SK-N-SH (cell line): ENCODE measurements around the gene ATP8A1.

Experiments
- CTCF ChIP-seq: fragments of 200-600 bp; sonication (generic); IDR thresholded peaks from 2 replicates; pipeline ENCODE4 v1.6.1; 2017; ENCODE audit warnings: antibody characterized with exemption, mild to moderate bottlenecking, moderate library complexity
- EP300 ChIP-seq, 2 experiments: IDR thresholded peaks; 2 replicates each; pipeline versions ENCODE4 v1.4.0 to v1.6.1; 2012; ENCODE audit warnings: borderline replicate concordance in 1 of 2, low read depth in 1 of 2, low read length in 1 of 2
- EZH2phosphoT487 ChIP-seq: fragments of 200-600 bp; sonication (generic); IDR thresholded peaks from 2 replicates; pipeline ENCODE4 v1.6.1; 2017; ENCODE audit warnings: low read depth, mixed run types, mild to moderate bottlenecking, antibody characterized with exemption, moderate library complexity, borderline replicate concordance
- FOXJ3 ChIP-seq: sonication (generic); formaldehyde crosslinking; IDR thresholded peaks from 2 replicates; pipeline ENCODE4 v1.5.1; 2020; ENCODE audit warnings: mild to moderate bottlenecking, missing genetic modification reagents
- GABPA ChIP-seq: IDR thresholded peaks from 2 replicates; pipeline ENCODE4 v1.4.0; 2012; ENCODE audit warnings: low read depth, mild to moderate bottlenecking
- MXI1 ChIP-seq: IDR thresholded peaks from 2 replicates; pipeline ENCODE4 v1.6.1; 2012; ENCODE audit warnings: mild to moderate bottlenecking, low read depth, low read length, improper control_type of control experiment
- NFIC ChIP-seq: IDR thresholded peaks from 2 replicates; pipeline ENCODE4 v1.4.0; 2012; ENCODE audit warnings: borderline replicate concordance
- POLR2AphosphoS5 ChIP-seq: IDR thresholded peaks from 2 replicates; pipeline ENCODE4 v1.6.1; 2012; ENCODE audit warnings: low read depth, low read length
- RAD21 ChIP-seq: IDR thresholded peaks from 2 replicates; pipeline ENCODE4 v1.6.1; 2012; ENCODE audit warnings: mild to moderate bottlenecking, low read length
- RCOR1 ChIP-seq: fragments of 150-350 bp; IDR thresholded peaks from 2 replicates; pipeline ENCODE4 v1.6.1; 2017; ENCODE audit warnings: antibody characterized with exemption, low read length
- SIN3A ChIP-seq: IDR thresholded peaks from 2 replicates; pipeline ENCODE4 v1.6.1; 2012; ENCODE audit warnings: low read depth, mild to moderate bottlenecking, low read length, moderate library complexity, borderline replicate concordance
- USF2 ChIP-seq: fragments of 150-350 bp; IDR thresholded peaks from 2 replicates; pipeline ENCODE4 v1.6.1; 2017; ENCODE audit warnings: antibody characterized with exemption, low read length, low read depth, borderline replicate concordance
- TF ChIP-seq, protein P1 (sequence below): IDR thresholded peaks from 2 replicates; pipeline ENCODE4 v1.4.0; 2012; ENCODE audit warnings: low read depth

GRCh38 chr4:42637867-42638266, 19.0 kb downstream of the ATP8A1 start:
- no peak for TF ChIP-seq CTCF
- no peak for TF ChIP-seq EZH2phosphoT487
- TF ChIP-seq USF2, result no peak
- no peak for TF ChIP-seq EP300 (IDR thresholded peaks at IDR 0.05; ENCODE audit: borderline replicate concordance in 1 of 2, low read depth in 1 of 2, low read length in 1 of 2)
- TF ChIP-seq, protein P1, sequence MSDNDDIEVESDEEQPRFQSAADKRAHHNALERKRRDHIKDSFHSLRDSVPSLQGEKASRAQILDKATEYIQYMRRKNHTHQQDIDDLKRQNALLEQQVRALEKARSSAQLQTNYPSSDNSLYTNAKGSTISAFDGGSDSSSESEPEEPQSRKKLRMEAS, result no peak
- TF ChIP-seq NFIC, result no peak
- TF ChIP-seq GABPA, result no peak
- TF ChIP-seq POLR2AphosphoS5, result no peak
- TF ChIP-seq RAD21, result no peak
- no peak for TF ChIP-seq FOXJ3 (CRISPR knock-in tag)
- no peak for TF ChIP-seq MXI1
- no peak for TF ChIP-seq SIN3A
- no peak for TF ChIP-seq RCOR1
